SK-MEL-5 (cell line): ENCODE data around the gene GRID2. TPM values are rescaled to one million over a fixed set of nuclear protein-coding genes. Genes with fewer than 3 reads are reported as not detected.

Source experiments
- DNase-seq: peaks from one replicate; pipeline ENCODE4 v3.0.0-alpha.2; 2016; ENCODE audit warnings: low read depth, low spot score
- in situ Hi-C: cut with HindIII; loops from 2 replicates; pipeline ENCODE4 v1.10.0; 2016; ENCODE audit warnings: low sequenced_read_pairs, high pct_unique_total_duplicates, low pct_unique_long_range_greater_than_20kb
- total RNA-seq: library from RNA; depleted of rRNA; stranded (reverse); fragments of >200 nt; shearing (Covaris generic); gene quantifications from 2 replicates; pipeline ENCODE4 v1.2.3, GENCODE V29; 2014

The GRID2 gene
- total RNA-seq, 1 experiment from 2014 or later, result not detected

DNA sequence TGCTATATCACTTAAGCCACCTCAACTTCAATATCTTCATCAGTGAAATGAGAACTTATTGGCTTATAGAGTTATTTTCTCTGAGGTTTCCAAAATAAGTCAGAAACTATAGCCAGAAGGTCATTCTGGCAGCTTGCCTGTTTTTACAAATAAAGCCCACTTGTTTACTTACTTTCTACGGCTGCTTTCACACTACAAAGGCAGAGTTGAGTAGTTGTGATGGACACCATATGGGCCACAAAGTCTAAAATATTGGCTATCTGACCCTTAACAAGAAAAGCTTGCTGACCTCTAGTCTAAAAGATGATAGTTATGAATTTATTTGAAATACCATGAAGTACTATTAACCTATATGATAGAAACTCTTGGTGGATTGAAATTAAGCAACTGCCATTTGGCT lies 1457.5 kb downstream of the GRID2 start:
- in situ Hi-C loops, result no loop called here
- DNase-seq, result peak; percentile 11

DNA sequence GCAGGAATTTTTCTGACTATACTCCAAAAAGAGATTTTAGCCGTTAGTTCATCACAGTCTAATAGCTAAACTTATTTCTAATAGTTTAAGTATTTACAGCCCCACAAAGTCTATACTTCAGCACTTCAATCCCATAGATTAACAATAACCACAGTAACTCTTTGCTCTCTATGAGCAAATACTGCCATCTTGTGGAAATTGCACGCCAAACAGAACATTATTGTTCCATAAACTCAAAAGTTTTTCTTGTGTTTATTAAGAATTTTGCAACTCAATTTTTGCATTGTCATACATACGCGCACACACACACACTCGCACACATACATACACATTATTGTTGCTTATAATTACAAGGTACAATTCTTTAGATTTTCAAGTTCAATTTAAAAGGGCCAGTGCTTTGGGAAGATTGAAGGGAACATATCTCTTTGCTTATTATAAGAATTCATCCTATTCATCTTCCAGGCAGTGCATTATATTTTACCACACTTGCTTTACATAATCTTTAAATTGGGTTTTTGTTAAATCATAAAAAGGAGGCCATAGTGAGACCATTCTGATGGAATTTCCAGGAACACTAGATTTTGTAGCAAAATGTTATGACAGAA lies 1461.0 kb downstream of the GRID2 start:
- in situ Hi-C loops, result no loop called here
- DNase-seq, result peak; percentile 69

DNA sequence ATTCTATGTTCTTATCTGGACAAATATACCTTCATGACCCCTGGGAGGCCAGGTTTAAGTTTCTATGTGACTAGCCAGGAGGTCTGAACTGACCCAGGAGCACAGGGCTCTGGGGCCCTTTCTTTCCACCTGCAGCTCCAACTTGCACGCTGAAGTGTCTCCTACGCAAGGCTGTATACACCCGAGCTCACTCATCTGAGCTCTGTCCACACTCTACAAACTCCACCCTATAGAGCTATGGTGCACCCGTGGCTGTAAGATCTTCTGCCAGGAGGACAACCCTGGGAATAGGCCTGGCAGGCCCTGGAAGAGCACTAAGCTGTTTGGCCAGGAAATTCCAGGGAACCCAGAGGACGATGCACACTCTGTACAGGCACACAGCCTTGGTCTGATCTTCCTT lies 1464.2 kb downstream of the GRID2 start:
- in situ Hi-C loops, result no loop called here
- DNase-seq, result no peak

DNA sequence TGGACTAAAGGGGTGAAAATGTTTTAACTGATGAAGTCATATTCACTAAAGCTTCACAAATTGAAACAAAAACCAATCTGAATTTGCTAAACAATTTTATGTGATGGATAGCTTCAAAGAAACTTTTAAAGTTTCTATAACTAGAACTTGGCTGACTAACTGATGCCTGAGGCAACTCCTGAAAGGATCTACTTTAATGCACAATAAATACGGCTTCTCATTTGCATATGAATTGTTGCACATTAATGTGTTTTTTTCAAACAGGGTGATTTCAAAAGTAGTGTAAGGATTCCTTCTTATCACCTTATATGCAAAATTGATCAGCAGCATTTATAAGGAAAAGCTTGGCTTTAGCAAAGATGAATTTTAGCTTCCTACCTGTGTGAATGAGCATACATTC lies 1466.4 kb downstream of the GRID2 start:
- in situ Hi-C loops, result no loop called here
- no peak for DNase-seq

DNA sequence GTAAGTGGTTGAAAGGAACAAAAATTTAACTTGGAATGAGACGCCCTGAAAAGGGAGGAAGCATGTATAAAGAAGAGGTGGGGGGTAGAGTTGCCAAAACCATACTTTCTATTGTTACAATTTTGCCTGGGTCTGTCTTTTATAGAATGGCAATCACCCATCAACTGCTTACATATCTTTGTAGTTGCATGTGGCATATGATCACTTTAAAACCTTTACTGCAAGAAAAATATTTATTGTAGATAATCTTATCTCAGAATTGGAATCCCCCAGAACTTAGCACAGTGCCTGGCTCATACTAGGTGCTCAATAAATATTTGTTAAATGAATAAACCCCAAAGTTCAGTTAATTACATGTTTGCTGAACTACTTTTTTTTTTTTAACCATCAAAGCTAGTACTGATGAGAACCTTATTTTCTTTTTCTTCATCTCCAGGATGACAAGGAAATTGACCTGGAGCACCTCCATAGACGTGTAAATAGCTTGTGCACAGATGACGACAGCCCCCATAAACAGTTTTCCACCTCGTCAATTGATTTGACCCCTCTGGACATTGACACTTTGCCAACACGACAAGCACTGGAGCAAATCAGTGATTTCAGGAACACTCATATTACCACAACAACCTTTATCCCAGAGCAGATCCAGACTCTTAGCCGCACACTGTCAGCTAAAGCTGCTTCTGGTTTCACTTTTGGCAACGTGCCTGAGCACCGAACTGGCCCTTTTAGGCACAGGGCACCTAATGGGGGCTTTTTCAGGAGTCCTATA lies 1468.1 kb downstream of the GRID2 start:
- in situ Hi-C loops, result no loop called here
- no peak for DNase-seq

DNA sequence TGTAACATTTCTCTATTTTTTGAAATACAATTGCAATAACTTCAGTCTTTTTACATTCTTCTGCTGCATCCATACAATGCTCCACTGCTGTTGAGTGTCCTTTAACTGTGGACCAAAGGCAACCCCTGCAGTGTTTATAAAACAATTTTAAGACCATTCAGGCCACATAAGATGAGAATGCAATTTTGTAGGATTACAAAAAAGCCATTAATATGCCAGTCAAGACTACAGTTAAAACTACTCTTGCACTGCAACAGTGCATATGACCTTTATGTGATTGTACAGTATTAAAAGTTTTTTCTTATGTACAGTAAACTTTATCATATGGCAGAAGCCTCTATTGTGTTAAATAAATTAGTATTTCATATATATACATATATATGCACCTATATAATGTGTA lies 1469.1 kb downstream of the GRID2 start:
- no peak for DNase-seq
- in situ Hi-C loops, result no loop called here

DNA sequence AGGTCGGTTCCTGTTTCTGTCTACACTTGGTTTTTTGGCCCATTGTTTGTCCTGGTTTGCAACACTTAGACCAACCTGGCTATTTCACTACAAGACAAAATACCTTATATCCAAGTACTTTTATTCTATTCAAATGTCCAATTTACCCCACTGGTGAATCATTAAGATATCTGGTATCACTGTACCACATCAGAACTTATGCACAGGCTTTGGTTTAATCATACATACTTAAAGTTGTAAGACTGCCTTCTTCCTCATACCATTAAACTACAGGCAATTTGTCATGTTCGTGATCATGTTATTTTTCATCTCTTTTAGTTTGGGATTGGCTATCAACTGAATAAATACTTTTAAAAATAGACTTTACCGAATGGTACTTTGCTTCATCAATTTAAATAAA lies 1471.8 kb downstream of the GRID2 start:
- in situ Hi-C loops, result no loop called here
- no peak for DNase-seq

DNA sequence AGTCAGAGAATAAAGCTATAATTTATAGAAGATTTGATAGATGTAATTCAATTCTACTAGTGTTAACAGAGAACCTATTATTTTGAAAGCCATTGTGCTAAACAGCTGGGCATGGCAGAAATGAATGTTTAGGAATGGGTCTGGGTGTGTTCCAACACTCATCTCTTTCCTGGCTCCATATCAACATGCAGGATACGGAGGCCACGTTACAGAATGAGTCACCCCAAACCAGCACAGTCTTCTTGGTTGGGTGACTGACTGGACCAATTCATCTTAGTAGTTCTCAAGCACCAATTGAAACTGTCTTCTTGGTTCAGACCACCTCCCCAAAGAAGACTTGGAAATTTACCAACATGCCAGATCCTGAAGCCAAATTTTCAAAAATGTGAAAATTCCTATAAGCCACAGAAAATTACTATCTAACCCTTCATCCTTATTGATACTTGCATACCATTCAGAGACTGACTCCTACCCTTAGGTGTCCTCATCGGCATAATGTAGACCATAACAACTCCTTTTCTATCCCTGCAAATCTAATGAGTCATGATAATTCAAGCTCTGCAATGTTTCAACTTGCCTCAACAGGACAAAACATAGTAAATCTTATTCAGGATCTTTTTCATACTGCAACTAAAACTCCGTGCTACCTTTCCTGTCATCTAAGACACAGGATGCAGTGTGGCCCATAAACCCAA lies 1472.8 kb downstream of the GRID2 start:
- in situ Hi-C loops, result no loop called here

DNA sequence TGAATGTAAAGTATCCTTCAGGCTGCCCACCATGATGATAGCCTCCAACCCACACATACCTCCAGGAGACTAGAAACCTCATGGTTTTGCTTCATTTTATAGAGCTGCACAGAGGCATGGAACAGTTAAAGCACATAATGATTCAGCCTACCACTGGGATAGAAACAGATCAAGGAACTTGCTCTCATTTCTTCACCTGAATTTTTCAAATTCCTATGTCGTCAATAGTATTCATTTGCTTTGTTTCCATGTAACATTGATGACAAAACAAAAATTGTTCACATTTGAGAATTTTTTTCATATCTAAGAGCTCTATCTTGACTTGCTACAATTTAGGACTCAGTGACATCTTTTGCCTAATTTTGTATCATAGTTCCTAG lies 1473.3 kb downstream of the GRID2 start:
- in situ Hi-C loops, result no loop called here
- no peak for DNase-seq

More for the DNA sequence above, 1472.8 kb downstream of the GRID2 start:
- no peak for DNase-seq

DNA sequence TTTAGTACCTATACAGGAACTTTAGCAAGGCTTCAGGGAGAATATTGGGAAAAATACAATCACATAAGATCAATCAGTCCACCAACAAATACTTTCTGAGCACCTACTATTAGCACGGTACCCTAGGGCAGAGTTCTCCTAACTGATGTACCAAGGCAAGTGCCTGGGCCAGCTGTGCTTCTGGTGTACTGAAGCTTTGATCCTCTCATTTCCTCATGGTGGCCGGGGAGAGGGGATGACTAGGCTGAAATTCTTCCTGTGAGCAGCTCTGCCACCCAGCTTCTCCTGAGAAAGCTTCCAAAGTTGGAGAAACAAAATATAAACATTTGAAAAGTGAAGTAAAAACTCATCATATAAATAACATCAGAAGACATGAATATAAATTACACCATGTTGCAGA lies 1475.5 kb downstream of the GRID2 start:
- in situ Hi-C loops, result no loop called here
- DNase-seq, result no peak

DNA sequence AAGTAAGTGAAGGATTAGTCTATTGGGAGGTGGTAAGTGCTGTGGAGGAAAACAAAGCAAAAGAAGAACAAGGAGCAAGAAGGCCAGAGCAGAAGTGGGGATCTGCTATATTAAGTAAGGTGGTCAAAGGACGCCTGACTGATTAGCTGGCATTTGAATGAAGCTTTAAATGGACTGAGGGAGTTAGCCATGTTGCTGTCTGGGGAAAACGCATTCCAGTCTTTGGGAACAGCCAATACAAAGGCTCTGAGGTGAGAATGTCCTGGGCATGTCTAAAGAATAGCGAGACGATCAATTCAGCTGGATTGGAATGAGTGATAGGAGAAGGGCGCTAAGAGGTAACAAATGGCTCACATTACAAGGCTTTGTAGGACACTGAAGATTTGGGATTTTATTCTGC lies 1476.3 kb downstream of the GRID2 start:
- in situ Hi-C loops, result no loop called here

DNA sequence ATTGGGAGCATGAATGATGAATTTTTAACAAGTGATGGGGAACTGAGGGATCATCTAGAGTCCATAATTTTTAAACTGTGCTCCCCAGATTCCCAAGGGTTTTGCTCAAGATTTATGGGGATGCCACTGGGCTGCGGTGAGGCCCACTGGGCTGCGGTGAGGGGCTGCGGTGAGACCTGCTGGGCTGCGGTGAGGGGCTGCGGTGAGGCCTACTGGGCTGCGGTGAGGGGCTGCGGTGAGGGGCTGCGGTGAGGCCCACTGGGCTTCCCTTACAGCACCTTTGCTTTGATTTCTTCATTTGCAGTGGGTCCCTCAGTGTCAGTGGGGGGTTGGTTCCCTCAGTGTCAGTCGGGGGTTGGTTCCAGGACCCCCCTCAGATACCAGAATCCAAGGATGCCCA lies 1477.4 kb downstream of the GRID2 start:
- in situ Hi-C loops, result no loop called here
- DNase-seq, result no peak

More for the DNA sequence above, 1476.3 kb downstream of the GRID2 start:
- no peak for DNase-seq

DNA sequence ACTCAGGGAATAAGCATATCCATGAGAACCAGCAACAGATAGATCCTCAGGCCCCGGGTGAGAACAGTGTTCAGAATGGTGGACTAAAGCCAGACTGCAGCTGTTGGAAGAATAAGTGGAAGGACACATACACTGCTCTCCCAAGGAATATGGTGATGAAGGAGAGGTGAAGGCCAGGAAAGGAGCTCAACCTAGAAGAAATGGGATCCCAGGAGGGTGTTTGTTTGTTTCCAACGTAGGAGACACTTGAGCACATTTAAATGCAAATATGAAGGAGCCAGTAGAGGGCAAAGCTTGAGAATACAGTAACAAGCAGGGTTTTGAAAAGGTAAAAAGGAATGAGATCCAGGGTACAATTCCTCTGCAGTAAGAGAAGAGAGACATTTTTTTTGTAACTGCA lies 1482.4 kb downstream of the GRID2 start:
- in situ Hi-C loops, result no loop called here
- no peak for DNase-seq

DNA sequence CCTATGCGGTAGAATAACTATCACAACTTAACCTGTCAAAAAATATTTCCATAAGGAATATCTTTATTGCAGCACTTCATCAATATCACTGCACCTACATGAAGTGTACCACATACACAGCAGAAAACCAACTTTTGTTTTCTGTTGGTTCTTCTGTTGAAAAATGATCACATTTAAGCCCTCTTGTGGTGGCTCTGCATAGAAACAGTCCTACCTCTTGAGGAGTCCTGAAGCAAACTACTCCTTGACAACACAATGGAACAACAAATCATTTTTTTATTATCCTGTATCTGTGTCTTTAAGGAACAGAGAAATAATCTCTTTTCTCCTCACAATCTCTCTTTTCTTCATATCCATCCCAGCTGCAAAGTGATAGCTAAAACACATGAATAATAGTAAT lies 1484.9 kb downstream of the GRID2 start:
- DNase-seq, result peak; percentile 55
- in situ Hi-C loops, result no loop called here

DNA sequence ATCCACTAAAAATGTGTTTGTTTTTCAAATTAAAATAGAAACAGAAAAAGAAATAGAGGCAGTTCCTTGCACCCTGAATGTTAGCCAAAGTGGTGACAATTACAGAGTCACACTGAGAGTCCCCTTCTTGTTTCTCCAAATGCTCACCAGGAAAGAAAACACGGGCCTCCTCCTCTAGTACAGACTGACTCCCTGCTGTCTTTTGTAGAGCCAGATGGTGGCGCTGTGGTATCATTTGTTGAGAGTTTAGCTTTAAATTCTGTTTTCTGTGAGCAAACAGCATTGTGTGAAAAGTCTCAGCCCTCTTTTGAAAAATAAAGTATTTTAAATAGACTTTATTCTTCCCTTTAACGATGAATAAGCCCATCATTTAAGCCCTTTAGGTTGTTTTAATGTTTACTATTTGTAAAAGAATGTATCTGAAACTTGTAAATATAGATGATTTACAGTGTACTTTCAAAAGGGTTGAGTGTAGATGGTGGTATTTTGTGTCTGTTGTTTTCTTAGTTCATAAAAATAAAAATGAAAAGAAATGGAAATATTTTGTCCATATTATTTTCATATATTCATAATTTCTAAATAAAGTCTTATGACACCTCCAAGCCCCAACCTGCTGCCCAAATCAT lies 1487.9 kb downstream of the GRID2 start:
- in situ Hi-C loops, result no loop called here

DNA sequence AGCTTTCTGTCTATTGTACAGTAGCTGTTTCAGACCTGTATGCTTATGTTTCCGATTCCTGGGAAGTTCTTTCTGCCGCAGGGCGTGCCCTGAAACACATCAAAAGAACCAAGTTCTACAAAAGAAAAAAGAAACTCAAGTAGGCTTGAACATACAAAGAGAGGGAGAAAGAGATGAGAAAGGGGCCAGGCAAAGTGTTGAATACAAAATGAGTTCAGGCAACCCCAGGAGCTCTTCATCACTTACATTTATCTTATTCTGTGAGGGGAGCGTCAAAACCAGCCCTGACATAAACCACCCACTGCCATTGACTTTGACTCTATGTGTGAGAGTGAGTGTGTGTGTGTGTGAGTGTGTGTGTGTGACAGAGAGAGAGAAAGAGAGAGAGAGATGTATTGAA lies 1498.3 kb downstream of the GRID2 start:
- DNase-seq, result no peak
- in situ Hi-C loops, result no loop called here

More for the DNA sequence above, 1487.9 kb downstream of the GRID2 start:
- peak; percentile 70 for DNase-seq

DNA sequence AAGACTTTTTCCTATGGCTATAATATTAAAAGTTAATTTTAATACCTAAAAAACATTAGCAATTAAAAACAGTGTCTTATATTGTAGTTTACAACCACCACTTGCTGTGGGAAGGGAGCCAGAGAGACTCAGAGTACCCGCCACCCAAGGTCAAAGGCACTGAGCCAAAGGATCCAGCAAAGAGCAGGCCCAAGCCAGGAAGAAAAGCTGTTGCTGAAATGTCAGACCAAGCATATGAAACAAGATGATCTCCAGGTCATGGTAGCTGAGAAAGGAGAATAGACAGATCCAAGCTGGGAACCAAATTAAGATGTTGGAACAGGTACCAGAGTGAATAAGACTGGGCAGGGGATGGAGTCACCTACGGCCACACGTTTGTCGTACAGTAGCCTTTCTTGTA lies 1506.0 kb downstream of the GRID2 start:
- no peak for DNase-seq
- in situ Hi-C loops, result no loop called here

DNA sequence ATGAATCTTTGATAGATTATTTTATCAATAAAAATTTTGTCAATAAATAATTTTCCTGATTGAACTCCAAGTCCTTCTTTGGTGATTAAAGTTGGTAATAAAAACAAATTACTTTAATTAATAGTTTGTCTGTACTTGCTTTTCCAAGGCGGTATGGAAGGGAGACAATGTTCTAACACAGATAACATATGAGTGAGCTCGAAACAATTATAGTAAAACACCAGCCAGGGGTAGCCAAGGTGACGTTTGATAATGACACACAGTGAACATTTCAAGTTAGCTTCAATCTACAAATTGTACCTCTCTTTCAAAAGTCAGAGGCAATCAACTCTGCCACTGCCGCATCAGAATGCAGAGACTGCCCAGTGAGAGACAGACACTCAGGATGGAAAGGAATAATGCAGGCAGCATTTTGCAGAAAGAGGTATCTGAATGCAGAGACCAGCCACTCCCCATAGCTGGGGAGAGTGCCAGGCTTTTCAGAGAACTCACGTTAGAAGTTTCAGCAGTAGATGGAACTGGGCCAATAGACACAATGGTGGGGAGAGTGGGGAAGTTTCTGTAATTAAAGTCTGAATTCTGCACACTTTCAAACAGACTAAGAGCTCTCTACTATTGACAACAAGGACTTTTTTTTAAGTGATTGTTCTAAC lies 1506.7 kb downstream of the GRID2 start:
- DNase-seq, result no peak
- in situ Hi-C loops, result no loop called here
